Amniotic stem cell (primary cell): ENCODE measurements around the gene PTP4A2.
A peak's percentile ranks its signal among the peaks of the same experiment; 100 is the strongest.

ENCODE experiments used
- DNase-seq: peaks from one replicate; lab custom pipeline; 2025; lab: John Stamatoyannopoulos, UW

The PTP4A2 gene

GRCh38 chr1:31938184-31938975, at the start of gene PTP4A2:
Gene PTP4A2, minus strand, starts transcription at chr1:31938368. Its CDS starts 19,303 bp downstream, at chr1:31919065.
- peak; percentile 73 for DNase-seq

DNA sequence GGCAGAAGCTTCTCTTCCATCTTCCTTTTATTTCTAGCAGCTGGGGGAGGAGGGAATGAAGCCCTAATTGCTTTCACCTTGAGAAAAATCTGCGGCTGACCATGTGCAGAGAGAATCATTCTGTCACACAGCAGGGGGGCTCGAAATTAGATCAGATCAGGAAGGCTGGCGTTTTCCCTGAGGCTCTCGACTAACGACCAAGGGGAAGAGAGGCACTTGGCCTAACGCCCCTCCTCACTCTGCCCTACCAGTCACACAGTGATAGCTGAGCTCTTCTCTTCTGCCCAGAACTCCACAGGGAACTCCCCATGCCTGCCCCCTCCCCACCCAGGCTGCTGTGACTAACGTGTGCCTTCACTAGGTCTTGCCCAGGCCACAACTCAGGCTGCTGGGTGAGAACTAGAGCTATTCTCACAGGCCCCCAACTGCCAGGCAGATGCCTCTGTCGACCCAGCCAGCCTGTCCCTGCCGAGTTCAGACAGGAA, 49.0 kb upstream of the PTP4A2 start:
- no peak for DNase-seq

DNA sequence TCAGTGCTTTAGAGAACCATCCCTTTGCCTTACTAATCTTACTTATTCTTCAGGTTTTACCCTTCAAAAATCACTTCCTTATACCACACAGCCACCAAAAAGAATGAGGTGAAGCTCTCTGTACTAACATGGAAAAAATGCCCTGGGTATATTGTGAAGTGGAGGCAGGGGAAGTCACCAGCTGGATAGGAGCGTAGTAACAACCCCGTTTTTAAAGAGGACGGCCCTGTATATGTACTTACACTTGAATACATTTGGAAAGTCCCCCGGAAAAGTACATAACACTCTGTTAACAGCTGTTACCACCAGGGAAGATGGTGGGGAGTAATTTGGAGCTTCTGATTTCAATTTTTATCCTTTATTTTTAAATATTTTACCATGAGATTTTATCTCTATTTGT, 47.3 kb upstream of the PTP4A2 start:
- no peak for DNase-seq

DNA sequence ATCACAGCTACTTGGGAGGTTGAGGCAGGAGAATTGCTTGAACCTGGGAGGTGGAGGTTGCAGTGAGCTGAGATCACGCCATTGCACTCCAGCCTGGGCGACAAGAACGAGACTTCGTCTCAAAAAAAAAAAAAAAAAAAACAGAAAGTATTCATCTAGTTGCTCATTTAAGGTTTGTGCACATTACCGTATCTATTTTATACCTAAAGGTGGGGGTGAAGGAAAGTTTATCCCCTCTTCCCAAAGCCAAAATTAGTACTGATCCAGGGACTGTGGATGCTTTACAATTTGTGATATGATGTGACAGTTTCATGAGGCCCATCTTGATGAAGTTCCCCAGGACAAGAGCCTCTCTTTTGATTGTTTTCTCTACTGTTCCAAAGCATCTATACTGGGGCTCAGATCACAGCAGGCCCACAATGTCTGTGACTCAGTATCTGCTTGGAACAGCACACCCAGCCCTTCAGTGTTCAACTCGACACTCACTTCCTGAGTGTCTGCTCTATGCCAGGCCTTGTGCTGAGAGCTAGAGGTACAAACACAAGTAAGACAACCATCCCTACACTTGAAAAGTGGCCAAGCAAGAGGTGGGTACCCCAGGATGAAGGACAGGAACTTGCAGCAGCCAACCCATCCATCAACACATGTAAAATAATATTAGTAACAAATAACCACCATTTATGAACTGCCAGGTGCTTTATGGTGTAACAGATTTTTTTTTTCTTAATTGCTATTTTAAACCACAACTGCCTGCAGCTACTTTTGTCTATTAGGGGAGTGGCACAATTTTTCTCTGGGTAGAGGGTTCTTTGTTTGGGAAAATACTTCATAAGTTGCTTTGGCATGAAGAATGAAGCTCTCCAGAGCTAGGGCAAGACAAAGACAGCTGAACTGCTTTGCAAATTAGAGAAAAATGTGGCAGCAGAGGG, 46.5 kb upstream of the PTP4A2 start:
- DNase-seq: no peak

DNA sequence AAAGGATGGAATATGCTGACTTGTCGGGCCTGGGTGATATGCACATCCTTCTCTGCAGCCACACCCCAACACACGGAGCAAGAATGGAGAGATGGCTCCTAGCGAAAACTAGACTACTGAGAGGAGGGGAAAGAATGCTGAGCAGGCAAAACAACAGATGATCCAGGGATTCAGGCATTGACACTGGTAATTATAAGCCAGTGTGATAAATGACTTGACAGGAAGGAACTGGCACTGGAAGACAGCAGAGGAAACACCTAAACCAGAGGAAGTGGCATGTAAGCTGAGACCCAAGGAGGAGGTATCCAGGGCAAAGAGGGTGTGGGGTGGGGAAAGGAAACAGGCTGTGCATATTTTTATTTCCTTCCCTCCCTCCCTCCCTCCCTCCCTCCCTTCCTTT, 43.8 kb upstream of the PTP4A2 start:
- DNase-seq: no peak

DNA sequence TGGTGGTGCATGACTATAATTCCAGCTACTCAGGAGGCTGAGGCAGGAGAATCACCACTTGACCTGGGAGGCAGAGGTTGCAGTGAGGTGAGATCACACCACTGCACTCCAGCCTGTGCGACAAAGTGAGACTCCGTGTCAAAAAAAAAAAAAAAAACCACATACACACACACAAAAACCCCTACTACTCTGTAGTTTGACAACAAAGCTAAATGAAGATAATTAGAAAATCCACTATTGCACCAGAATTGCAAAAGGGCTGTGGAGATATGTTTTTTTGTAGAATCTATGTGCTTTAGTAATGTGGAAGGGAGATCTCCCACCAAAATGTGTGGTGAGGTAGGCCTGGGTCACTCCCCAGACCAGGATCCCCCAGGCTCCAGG, 43.3 kb upstream of the PTP4A2 start:
- DNase-seq: no peak

- no peak for DNase-seq
These were observed 42.8 kb upstream of the PTP4A2 start for GRCh38 chr1:31980835-31981455.

DNA sequence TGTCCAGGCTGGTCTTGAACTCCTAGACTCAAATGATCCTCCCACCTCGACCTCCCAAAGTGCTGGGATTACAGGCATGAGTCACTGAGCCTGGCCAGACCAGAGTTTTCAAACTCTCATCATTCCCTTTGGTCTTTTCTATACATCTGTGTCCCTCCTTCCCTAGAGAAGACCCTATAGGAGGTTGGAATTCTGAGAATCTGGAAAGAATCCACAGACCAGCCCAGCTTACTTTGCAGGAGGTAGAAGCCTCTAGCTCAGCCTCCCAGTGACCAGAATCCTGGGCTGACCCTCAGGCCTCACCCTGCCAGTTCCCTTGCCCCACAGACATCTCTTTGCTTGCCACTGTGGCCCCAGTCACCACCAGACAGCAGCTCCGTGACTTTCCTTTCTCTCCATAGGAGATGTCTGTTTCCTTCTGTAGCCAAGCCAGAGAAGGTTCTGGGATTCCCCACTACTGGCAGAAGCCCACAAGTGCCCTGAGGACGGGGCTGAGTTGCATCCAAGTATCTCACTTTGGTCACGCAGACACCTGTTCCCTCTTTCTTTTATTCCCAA, 40.8 kb upstream of the PTP4A2 start:
- DNase-seq: no peak

- DNase-seq: no peak
These were observed 39.4 kb upstream of the PTP4A2 start for GRCh38 chr1:31977385-31978131.

DNA sequence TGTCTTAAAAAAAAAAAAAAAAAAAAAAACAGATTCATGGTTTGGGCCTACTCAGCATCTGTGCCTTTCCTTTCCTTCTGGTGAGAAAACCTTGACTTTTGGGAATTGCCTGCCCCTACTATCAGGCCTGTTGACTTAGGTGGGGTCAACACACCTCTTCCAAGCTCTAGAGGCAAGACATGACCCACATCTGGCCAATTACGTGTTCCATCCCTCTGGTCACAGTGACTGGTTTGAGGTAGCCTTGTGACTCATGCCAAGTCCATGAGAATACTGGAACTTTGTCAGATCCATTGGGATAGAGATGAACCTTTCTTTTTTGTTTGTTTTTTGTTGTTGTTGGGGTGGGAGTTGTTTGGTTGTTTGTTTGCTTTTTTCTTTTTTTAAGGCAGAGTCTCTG, 38.2 kb upstream of the PTP4A2 start:
- no peak for DNase-seq

DNA sequence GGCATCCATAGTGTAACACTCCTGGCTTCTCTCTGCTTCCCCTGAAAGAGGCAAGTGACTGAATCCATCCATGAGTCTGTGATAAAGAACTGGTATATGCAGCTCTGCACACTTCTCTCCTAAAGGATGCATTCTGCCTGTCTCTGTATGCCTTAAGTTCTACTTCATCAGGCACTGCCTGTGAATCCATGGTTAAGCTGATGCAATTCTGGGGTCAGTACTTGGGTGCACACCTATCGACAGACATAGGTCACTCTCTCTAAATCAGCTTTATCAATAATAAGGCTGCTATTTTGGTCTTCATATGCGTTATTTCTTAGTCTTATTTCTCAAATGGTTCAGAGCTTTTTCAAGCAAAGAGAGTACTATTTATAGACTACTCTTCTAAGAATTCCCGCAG, 32.7 kb upstream of the PTP4A2 start:
- DNase-seq: no peak

- DNase-seq: no peak
These were observed 23.4 kb upstream of the PTP4A2 start for GRCh38 chr1:31961536-31961935.

- DNase-seq: no peak
These were observed 21.6 kb upstream of the PTP4A2 start for GRCh38 chr1:31959521-31960340.

- no peak for DNase-seq
These were observed 19.8 kb upstream of the PTP4A2 start for GRCh38 chr1:31957701-31958674.

GRCh38 chr1:31955917-31956736, 18.0 kb upstream of the PTP4A2 start:
- DNase-seq: peak; percentile 98

DNA sequence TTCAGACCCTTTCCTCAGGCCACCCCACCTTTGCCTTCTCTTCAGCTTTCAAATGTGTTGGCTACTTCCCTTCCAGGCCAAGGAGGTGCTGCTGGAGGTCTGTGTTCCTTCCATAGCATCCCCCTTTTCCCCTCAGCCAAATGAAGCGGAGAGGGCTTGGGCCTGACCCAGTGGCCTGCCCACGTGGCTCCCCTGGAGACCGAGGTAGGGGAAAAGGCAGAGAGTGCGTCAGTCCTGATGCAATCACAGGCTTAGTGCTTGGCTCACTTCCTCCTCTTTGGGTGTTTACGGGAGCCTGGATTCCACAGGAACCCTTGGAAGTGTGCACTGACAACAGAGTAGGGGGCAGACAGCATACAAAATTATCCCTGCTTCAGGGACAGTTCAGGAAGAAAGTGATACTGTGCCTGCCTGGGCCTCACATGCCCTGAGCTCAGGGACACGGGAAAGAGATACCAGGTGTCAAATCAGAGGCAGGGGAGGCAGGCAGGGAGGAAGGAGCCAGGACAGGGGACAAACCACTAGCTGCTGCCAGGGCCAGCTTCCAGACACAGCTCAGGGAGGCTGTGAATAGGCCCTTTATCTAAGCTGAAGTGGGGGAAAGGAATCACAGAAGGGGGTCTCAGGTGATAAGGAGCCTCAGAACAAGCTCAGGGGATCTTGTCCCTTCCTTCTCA, 16.6 kb upstream of the PTP4A2 start:
- peak; percentile 83 for DNase-seq

DNA sequence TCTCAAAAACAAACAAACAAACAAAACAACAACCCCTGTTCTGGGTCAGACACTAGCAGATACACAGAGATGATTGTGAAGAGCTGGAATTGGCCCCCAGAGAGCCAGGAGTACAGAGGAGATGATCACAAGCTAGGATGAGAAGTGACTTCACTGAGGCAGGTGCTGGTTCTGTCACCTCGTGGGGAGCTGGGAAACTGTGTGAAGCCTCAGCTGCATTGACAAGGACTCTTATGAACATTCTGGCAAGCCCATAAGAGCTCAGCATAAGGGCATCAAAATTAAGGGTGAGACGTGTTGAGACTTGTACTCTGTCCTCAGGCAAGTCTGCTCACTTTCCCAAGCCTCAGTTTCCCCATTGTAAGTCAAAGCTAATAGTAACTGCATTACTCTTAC, 14.7 kb upstream of the PTP4A2 start:
- no peak for DNase-seq

DNA sequence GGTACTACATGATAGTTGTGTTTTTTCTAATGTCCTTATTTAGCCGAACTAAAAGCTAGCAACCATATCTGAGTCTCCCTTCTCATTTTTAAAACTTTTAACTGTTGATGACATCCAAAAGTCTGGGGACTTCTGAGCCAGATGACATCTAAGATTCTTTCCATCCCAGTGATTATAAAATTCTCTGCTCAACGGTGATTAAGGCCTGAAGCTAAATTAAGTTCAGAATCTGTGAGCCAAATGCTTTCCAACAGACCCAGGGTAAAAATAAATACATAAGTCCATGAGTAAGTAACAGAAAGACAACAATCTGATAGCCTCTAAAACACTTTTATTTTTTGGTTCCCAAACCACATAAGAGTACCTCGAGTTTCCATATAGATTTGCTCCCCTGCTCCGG, 13.1 kb upstream of the PTP4A2 start:
- no peak for DNase-seq
